GM18909 (cell line): ENCODE results near the gene THADA.

ENCODE experiments used
- ATAC-seq: cut with Tn5 transposase; IDR thresholded peaks from one replicate; pipeline ENCODE4 v1.9.1; 2021; ENCODE audit warnings: mild to moderate bottlenecking; ENCODE audit not compliant: unreplicated experiment, poor library complexity

Gene THADA

GRCh38 chr2:43238813-43239212, 357.0 kb downstream of the THADA start:
- no peak for ATAC-seq

GRCh38 chr2:43238176-43238575, 357.7 kb downstream of the THADA start:
- no peak for ATAC-seq

- ATAC-seq: no peak
These were observed 362.3 kb downstream of the THADA start for GRCh38 chr2:43233218-43234212.

- ATAC-seq: no peak
These were observed 364.6 kb downstream of the THADA start for GRCh38 chr2:43230951-43231827.

- ATAC-seq: no peak
These were observed 365.4 kb downstream of the THADA start for GRCh38 chr2:43230351-43230885.

GRCh38 chr2:43228756-43229659, 366.8 kb downstream of the THADA start:
- ATAC-seq: no peak

- no peak for ATAC-seq
These were observed 367.5 kb downstream of the THADA start for GRCh38 chr2:43228321-43228751.

- no peak for ATAC-seq
These were observed 368.0 kb downstream of the THADA start for GRCh38 chr2:43227830-43228281.

- ATAC-seq: peak; percentile 16
These were observed 368.6 kb downstream of the THADA start for GRCh38 chr2:43226955-43227829.

- peak; percentile 62 for ATAC-seq
These were observed 369.3 kb downstream of the THADA start, which contains the start of gene ZFP36L2 for GRCh38 chr2:43226558-43226954. ZFP36L2 (minus strand) TSS chr2:43226606; CDS start chr2:43226315, 291 bp downstream.

GRCh38 chr2:43225788-43226557, 369.9 kb downstream of the THADA start:
- ATAC-seq: peak; percentile 37

GRCh38 chr2:43225093-43225787, 370.6 kb downstream of the THADA start:
- no peak for ATAC-seq

GRCh38 chr2:43224571-43225092, 371.2 kb downstream of the THADA start:
- no peak for ATAC-seq

- ATAC-seq: no peak
These were observed 371.7 kb downstream of the THADA start for GRCh38 chr2:43224131-43224570.

- no peak for ATAC-seq
These were observed 372.3 kb downstream of the THADA start for GRCh38 chr2:43223521-43224001.

GRCh38 chr2:43222475-43223309, 373.1 kb downstream of the THADA start:
- no peak for ATAC-seq
